HG03103 (cell line): ENCODE results near the gene C5orf63.
"Not testable (repeated sequence)": the region's sequence is repeated elsewhere in the genome, so short reads cannot be mapped to it uniquely, and the experiment has no call there.

Experiments used
- ATAC-seq: cut with Tn5 transposase; IDR thresholded peaks from one replicate; pipeline ENCODE4 v1.9.1; 2021; ENCODE audit warnings: low read depth; ENCODE audit not compliant: unreplicated experiment

The C5orf63 gene

GRCh38 chr5:127072861-127073846 lies at the start of gene C5orf63:
Gene C5orf63, minus strand, starts transcription at chr5:127073502. Its CDS starts 14,507 bp downstream, at chr5:127058995.
- ATAC-seq: peak; percentile 98

DNA sequence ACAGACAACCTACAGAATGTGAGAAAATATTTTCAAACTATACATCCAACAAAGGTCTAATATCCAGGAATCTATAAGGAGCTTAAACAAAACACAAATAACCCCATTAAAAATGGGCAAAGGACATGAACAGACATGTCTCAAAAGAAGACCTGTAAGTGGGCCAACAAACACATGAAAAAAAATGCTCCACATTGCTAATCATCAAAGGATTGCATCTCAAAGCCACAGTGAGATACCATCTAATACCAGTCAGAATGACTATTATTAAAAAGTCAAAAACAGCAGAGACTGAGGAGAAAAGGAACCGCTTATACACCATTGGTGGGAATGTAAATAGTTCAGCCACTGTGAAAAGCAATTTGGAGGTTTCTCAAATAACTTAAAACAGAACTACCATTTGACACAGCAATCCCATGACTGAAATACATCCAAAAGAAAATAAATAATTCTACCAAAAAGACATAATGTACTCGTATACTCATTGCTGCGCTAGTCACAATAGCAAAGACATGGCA lies 39.1 kb upstream of the C5orf63 start:
- ATAC-seq: no peak

DNA sequence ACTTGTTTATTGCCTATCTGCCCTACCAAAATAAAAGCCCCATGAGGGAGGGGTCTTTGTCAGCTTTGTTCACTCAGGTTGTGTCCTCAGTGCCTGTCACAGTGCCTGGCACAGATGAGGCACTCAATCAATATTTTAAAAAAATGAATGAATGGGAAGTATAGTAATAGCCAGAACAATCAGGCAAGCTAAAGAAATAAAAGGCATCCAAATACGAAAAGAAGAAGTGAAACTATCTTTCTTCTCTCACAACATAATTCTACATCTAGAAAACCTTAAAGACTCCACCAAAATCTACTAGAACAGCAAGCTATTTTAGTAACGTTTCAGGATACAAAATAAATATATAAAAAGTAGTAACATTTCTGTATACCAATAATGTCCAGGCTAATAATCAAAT lies 37.8 kb upstream of the C5orf63 start:
- ATAC-seq: peak; percentile 89

- ATAC-seq: not testable (repeated sequence)
Measured at GRCh38 chr5:127108624-127109260, 35.4 kb upstream of the C5orf63 start.

GRCh38 chr5:127101935-127102334 lies 28.6 kb upstream of the C5orf63 start:
- no peak for ATAC-seq

DNA sequence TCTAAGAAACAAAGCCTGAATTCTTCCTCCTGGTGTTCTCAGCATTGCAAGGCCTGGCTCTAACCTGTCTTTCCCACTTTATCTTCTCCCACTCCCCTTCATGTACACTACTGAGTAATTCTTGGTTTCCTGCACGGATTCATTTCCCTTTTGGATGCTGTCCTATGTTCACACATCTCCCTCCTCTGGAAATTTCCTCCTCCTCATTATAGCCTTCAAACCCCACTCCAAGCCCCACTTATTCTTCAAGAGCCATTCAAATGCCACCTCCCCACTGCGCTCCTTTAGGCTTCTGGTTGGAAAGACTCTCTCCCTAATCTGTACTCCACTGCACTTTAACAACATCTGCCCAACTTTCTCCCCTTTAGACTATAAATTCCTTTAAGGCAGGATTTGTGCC lies 28.2 kb upstream of the C5orf63 start:
- no peak for ATAC-seq

GRCh38 chr5:127098241-127098640 lies 24.9 kb upstream of the C5orf63 start:
- no peak for ATAC-seq

DNA sequence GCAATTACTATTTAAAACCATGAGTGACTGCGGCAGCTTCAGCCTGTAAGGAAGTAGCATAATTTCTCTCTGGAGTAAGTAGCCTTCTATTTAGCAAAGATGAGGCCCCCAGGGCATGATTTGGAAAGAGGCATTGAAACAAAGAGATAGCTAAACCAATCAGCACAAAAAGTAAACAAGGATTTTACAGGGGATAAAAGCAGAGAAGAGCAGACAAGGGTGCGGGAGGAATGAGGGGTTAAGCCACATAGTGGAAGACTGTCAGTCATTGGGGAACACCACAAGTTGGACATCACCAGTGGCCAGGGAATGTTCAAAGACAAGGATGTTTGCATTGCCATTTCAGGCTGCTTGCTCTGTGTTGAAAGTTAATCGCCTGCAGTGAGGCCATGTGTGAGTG lies 24.0 kb upstream of the C5orf63 start:
- ATAC-seq: no peak

GRCh38 chr5:127096328-127096993 lies 23.2 kb upstream of the C5orf63 start:
- no peak for ATAC-seq

DNA sequence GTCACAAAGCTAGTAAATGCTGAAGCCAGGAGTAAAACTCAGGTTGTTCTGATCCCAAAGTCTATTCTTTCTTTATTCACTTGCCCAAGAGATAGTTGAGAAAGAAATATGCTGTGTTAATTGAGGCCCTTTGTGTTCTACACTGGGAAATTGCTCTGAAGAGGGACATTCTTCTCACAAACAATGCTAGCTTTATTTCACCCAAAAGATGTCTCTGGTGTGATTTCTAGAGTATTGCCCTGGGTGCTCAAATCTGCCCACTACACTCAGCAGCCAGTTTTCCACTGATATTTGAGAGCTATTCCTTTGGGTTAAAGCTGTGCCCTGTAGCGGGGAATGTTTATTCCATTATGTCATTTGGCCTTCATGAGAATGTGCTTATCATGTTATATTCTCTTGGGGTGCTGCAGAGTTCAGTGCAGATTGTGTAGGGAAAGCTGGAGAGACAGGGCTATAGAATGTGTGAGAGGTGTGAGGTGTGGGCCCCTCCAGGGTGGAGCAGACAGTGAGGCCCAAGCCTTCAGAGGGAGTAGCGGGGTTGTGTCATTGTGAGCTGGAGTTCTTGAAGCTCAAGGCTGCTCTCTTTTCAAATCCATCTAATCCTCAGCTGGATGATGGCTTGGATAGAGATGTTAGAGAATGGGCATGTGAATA lies 21.0 kb upstream of the C5orf63 start:
- ATAC-seq: no peak

- ATAC-seq: no peak
Measured at GRCh38 chr5:127092690-127093089, 19.4 kb upstream of the C5orf63 start.

- ATAC-seq: no peak
Measured at GRCh38 chr5:127089191-127089590, 15.9 kb upstream of the C5orf63 start.

GRCh38 chr5:127088251-127088650 lies 14.9 kb upstream of the C5orf63 start:
- no peak for ATAC-seq

DNA sequence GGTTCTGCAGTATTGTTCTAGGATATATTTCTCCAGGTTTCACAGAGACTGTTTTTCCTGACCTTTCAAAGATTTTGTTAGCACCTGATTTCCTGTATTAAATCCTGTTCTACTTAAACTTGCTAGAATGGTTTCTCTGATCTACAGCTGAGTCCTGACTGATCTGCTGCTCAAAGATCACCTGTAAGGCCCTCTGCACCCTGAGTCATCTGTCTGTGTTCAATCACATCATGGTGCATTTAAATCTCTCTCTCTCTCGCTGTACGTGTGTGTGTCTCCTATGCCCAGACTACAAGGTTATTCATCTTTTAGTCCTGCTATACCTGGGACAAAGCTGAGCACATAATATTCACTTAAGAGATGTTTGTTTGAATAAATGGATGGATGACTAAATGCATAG lies 13.3 kb upstream of the C5orf63 start:
- no peak for ATAC-seq

GRCh38 chr5:127085796-127086195 lies 12.5 kb upstream of the C5orf63 start:
- ATAC-seq: no peak

DNA sequence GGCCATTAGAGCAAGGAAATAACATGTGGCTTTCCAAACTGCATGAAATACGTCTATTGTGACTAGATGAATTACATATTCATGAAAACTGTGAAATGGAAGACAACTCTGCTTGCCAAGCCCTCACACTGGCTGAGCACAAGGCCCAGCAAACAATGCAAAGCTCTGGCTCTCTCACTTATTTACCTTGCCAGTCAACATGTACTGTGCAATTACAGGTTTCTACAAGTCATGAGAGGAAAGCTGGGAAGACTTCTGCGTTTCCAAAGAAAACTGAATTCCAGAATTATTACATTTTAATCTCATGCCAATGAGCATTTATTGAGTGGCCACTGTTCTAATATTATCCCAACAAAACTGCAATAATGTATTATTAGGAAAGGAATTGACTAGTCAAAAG lies 12.1 kb upstream of the C5orf63 start:
- ATAC-seq: no peak

- no peak for ATAC-seq
Measured at GRCh38 chr5:127084656-127085055, 11.4 kb upstream of the C5orf63 start.

GRCh38 chr5:127083711-127084110 lies 10.4 kb upstream of the C5orf63 start:
- ATAC-seq: no peak

DNA sequence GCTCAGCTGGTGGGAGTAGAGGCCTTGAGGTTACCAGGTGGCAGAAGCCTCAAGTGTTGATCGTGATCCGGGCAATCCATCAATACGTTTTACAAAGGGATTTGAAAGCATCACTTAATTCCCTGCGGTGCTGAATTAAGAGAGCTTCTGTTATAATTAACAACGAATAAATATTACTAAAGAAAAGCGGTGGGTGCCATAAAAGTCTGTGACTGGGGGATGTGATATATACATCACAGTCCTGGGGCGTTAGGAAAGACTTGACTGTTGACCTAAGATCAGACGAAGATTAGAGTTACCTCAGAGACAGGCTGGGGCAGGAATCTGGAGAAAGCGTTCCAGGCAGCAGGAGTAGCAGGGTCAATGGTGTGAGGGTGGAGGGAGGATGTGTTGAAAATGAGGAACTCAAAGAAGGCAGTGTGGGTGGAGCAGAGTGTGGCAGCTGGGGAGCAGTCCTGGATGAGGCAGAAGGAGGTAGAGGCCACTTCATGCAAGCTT lies 6.7 kb upstream of the C5orf63 start:
- no peak for ATAC-seq

GRCh38 chr5:127077366-127077765 lies 4.1 kb upstream of the C5orf63 start:
- ATAC-seq: no peak
